HCT116 (cell line): Measurements from ENCODE around the gene HBE1. TPM values are rescaled to one million over a fixed set of nuclear protein-coding genes. Genes with fewer than 3 reads are reported as not detected.

Experiments
- ATAC-seq: fragments of 200-7000 bp; cut with Tn5 transposase; 2 replicates; pipeline ENCODE4 v1.9.1; 2020; ENCODE audit warnings: mild to moderate bottlenecking, moderate library complexity
- BruUV-seq: library from RNA; stranded (reverse); fragments of 400-500 nt; replicated peaks from 2 replicates; lab custom pipeline; 2021; lab: Mats Ljungman, UMichigan
- CTCF ChIA-PET: fragments of 300-600 bp; sonication (Branson Sonifier 250); formaldehyde crosslinking; loops from one replicate; lab custom pipeline; 2021; ENCODE audit warnings: antibody characterized with exemption; lab: Charles Lee
- POLR2A ChIA-PET: fragments of 300-600, 350-600 bp; sonication (Branson Sonifier 250); formaldehyde crosslinking; loops from one replicate; lab custom pipeline; 2021; ENCODE audit warnings: antibody characterized with exemption; lab: Charles Lee
- RAD21 ChIA-PET, 2 experiments: fragments of 300-600 bp; sonication (Branson Sonifier 250); formaldehyde crosslinking; loops; one replicate each; lab custom pipeline; 2023; ENCODE audit warnings: low total read pairs in 2 of 2; ENCODE audit not compliant: uncharacterized antibody in 2 of 2, unreplicated experiment in 2 of 2, low non-redundant PET in 1 of 2; lab: Charles Lee
- DNase-seq: peaks from one replicate; pipeline ENCODE4 v3.0.0-alpha.2; 2010; ENCODE audit warnings: low read depth, low spot score
- H2AFZ ChIP-seq: fragments of 200-600 bp; shearing (Covaris generic), sonication (generic); 2 replicates; pipeline ENCODE4 v1.6.1; 2017; ENCODE audit warnings: low read depth, mixed run types, mixed read lengths, antibody characterized with exemption, low read length; ENCODE audit not compliant: poor library complexity, severe bottlenecking
- H3K27ac ChIP-seq: 2 replicates; pipeline ENCODE4 v1.5.1; 2012; ENCODE audit warnings: low read depth, low read length
- H3K27me3 ChIP-seq: fragments of 200-600 bp; sonication (generic); 2 replicates; pipeline ENCODE4 v1.6.1; 2016; ENCODE audit warnings: mixed run types, low read length, mixed read lengths; ENCODE audit not compliant: insufficient read depth
- H3K36me3 ChIP-seq, 2 experiments: fragments of 200-500 bp in 1 of 2; fragments of 200-600 bp in 1 of 2; sonication (Bioruptor generic) in 1 of 2; sonication (generic) in 1 of 2; 2 replicates each; pipeline versions ENCODE4 v1.5.1 to v1.6.1; 2014 to 2016; ENCODE audit warnings: low read length in 2 of 2, inconsistent platforms in 1 of 2, mixed read lengths in 1 of 2, mixed run types in 1 of 2; ENCODE audit not compliant: insufficient read depth in 2 of 2, control insufficient read depth in 1 of 2
- H3K4me1 ChIP-seq, 2 experiments: fragments of 200-600 bp in 1 of 2; sonication (generic) in 1 of 2; 2 replicates each; pipeline versions ENCODE4 v1.5.1 to v1.6.1; 2012 to 2017; ENCODE audit warnings: low read length in 2 of 2, inconsistent platforms in 1 of 2, mild to moderate bottlenecking in 1 of 2, mixed read lengths in 1 of 2, mixed run types in 1 of 2, moderate library complexity in 1 of 2; ENCODE audit not compliant: insufficient read depth in 2 of 2, control insufficient read depth in 1 of 2
- H3K4me2 ChIP-seq: fragments of 200-600 bp; sonication (generic); 2 replicates; pipeline ENCODE4 v1.6.1; 2017; ENCODE audit warnings: mixed run types, low read length, mixed read lengths
- H3K4me3 ChIP-seq, 2 experiments: fragments of 200-600 bp in 1 of 2; sonication (generic) in 1 of 2; replicated peaks in 1 of 2; 2 replicates each; pipeline ENCODE4 v1.5.1; 2011 to 2016; ENCODE audit warnings: low read length in 2 of 2, control low read depth in 1 of 2, low read depth in 1 of 2, mild to moderate bottlenecking in 1 of 2, mixed read lengths in 1 of 2, mixed run types in 1 of 2
- H3K79me2 ChIP-seq: fragments of 200-600 bp; sonication (generic); 2 replicates; pipeline ENCODE4 v1.6.1; 2017; ENCODE audit warnings: mild to moderate bottlenecking, mixed run types, low read length, moderate library complexity, mixed read lengths; ENCODE audit not compliant: insufficient read depth
- H3K9ac ChIP-seq: fragments of 200-600 bp; sonication (generic); 2 replicates; pipeline ENCODE4 v1.6.1; 2016; ENCODE audit warnings: low read length, mixed read lengths
- H3K9me2 ChIP-seq: fragments of 200-600 bp; sonication (generic), shearing (Covaris generic); 2 replicates; pipeline ENCODE4 v1.6.1; 2017; ENCODE audit warnings: mixed run types, mild to moderate bottlenecking, moderate library complexity; ENCODE audit not compliant: insufficient read depth
- H3K9me3 ChIP-seq, 2 experiments: fragments of 200-500 bp in 1 of 2; fragments of 200-600 bp in 1 of 2; sonication (Bioruptor generic) in 1 of 2; sonication (generic) in 1 of 2; 2 replicates each; pipeline ENCODE4 v1.6.1; 2014 to 2017; ENCODE audit warnings: low read length in 2 of 2, mixed read lengths in 2 of 2, inconsistent platforms in 1 of 2, low read depth in 1 of 2, mild to moderate bottlenecking in 1 of 2, mixed run types in 1 of 2, moderate library complexity in 1 of 2; ENCODE audit not compliant: control insufficient read depth in 1 of 2, insufficient read depth in 1 of 2
- H4K20me1 ChIP-seq: fragments of 200-600 bp; sonication (generic), shearing (Covaris generic); 2 replicates; pipeline ENCODE4 v1.6.1; 2017; ENCODE audit warnings: mixed run types, mild to moderate bottlenecking, moderate library complexity; ENCODE audit not compliant: insufficient read depth
- POLR2A ChIP-seq: IDR thresholded peaks from 2 replicates; pipeline ENCODE4 v1.7.0; 2011; ENCODE audit warnings: borderline replicate concordance; ENCODE audit not compliant: insufficient read depth, insufficient read length; ENCODE audit errors: extremely low read depth
- ZBTB33 ChIP-seq: IDR thresholded peaks from 2 replicates; pipeline ENCODE4 v1.6.1; 2011; ENCODE audit warnings: mild to moderate bottlenecking, low read length, moderate library complexity; ENCODE audit not compliant: insufficient replicate concordance; ENCODE audit errors: extremely low read depth
- ZFX ChIP-seq: fragments of 450-650 bp; IDR thresholded peaks from 2 replicates; pipeline ENCODE4 v1.6.1; 2017
- ZNF274 ChIP-seq: fragments of 200-500 bp; sonication (Bioruptor generic); IDR thresholded peaks from 2 replicates; pipeline ENCODE4 v1.6.1; 2014; ENCODE audit warnings: mild to moderate bottlenecking, low read depth, low read length, inconsistent platforms
- intact Hi-C: fragments of 100-400 bp; cut with micrococcal nuclease; formaldehyde crosslinking; loops from 2 replicates; pipeline ENCODE4 v1.10.0; 2022
- total RNA-seq: library from RNA; stranded (reverse); gene quantifications from one replicate; pipeline ENCODE4 v1.2.1, GENCODE V29; 2021; ENCODE audit not compliant: unreplicated experiment
- TF ChIP-seq, protein P1 (sequence below): IDR thresholded peaks from 2 replicates; pipeline ENCODE4 v1.6.1; 2012; ENCODE audit warnings: low read depth

The HBE1 gene
- total RNA-seq, 1 experiment from 2014 or later, result 212 TPM

DNA sequence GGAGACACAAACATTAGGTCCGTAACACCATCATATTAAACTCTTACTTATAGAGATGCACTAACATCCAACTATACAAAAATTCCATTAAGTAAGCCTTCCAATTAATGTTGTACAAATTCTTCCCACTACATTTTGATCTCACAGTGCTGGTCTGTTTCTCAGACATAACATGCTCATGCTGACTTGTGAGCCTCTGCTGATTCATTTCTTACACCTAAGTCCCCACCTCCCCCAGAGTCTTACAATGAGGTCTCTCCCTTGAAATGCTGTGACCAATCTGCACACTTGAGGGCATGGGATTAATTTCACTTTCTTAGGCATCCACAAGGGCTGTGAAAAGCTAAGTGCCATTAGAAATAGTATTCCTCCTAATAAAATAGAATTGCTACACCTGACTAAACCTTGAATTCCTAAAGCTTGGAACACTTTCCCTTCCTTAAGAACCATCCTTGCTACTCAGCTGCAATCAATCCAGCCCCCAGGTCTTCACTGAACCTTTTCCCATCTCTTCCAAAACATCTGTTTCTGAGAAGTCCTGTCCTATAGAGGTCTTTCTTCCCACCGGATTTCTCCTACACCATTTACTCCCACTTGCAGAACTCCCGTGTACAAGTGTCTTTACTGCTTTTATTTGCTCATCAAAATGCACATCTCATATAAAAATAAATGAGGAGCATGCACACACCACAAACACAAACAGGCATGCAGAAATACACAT, 22.1 kb downstream of the HBE1 start:
- no peak overlapping the region for H3K27ac ChIP-seq
- DNase-seq (no peak), ATAC-seq (no peak)
- intact Hi-C loops, result no loop called here
- H2AFZ ChIP-seq, result no peak overlapping the region
- POLR2A ChIA-PET, result no interaction called here
- H3K9ac ChIP-seq, result no peak overlapping the region
- no peaks in the 10 kb centered on the region for H4K20me1 ChIP-seq
- no peak overlapping the region for H3K4me2 ChIP-seq
- no peak overlapping the region for H3K4me3 ChIP-seq
- CTCF ChIA-PET, result no interaction called here
- H3K9me3 ChIP-seq, result no peaks in the 10 kb centered on the region
- H3K4me1 ChIP-seq, result no peaks in the 10 kb centered on the region
- RAD21 ChIA-PET, result no interaction called here
- H3K27me3 ChIP-seq, result peaks cover 63% of the 10 kb centered on the region
- no peaks in the 10 kb centered on the region for H3K9me2 ChIP-seq
- no peaks in the 10 kb centered on the region for H3K79me2 ChIP-seq
- BruUV-seq, result no TSS peak
- TF ChIP-seq POLR2A (no peak), ZFX (no peak), ZBTB33 (no peak), ZNF274 (no peak)
- TF ChIP-seq, protein P1, sequence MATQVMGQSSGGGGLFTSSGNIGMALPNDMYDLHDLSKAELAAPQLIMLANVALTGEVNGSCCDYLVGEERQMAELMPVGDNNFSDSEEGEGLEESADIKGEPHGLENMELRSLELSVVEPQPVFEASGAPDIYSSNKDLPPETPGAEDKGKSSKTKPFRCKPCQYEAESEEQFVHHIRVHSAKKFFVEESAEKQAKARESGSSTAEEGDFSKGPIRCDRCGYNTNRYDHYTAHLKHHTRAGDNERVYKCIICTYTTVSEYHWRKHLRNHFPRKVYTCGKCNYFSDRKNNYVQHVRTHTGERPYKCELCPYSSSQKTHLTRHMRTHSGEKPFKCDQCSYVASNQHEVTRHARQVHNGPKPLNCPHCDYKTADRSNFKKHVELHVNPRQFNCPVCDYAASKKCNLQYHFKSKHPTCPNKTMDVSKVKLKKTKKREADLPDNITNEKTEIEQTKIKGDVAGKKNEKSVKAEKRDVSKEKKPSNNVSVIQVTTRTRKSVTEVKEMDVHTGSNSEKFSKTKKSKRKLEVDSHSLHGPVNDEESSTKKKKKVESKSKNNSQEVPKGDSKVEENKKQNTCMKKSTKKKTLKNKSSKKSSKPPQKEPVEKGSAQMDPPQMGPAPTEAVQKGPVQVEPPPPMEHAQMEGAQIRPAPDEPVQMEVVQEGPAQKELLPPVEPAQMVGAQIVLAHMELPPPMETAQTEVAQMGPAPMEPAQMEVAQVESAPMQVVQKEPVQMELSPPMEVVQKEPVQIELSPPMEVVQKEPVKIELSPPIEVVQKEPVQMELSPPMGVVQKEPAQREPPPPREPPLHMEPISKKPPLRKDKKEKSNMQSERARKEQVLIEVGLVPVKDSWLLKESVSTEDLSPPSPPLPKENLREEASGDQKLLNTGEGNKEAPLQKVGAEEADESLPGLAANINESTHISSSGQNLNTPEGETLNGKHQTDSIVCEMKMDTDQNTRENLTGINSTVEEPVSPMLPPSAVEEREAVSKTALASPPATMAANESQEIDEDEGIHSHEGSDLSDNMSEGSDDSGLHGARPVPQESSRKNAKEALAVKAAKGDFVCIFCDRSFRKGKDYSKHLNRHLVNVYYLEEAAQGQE, result no peak
- TF ChIP-seq, all 23 proteins: peak for 0
- no peaks in the 10 kb centered on the region for H3K36me3 ChIP-seq
